Right atrium auricular region (tissue), 2 donors: ENCODE measurements around the gene LAD1. TPM values are rescaled to one million over a fixed set of nuclear protein-coding genes. Genes with fewer than 3 reads are reported as not detected.

Experiments used
- DNase-seq: peaks from one replicate; pipeline ENCODE4 v3.0.0-alpha.2; 2019; ENCODE audit warnings: low spot score
- H3K27ac ChIP-seq, 2 donors: fragments of 200-600 bp; sonication (generic); 1 replicate in 1 of 2; 2 replicates in 1 of 2; pipeline ENCODE4 v1.5.1; 2016 to 2019
- H3K27me3 ChIP-seq, 2 donors: fragments of 200-600 bp; sonication (generic); one replicate each; pipeline versions ENCODE4 v1.5.1 to v1.6.0; 2017 to 2019
- H3K36me3 ChIP-seq: fragments of 200-600 bp; sonication (generic); one replicate; pipeline ENCODE4 v1.5.1; 2016
- H3K4me1 ChIP-seq, 2 donors: fragments of 200-600 bp; sonication (generic); one replicate each; pipeline versions ENCODE4 v1.5.1 to v1.6.0; 2017 to 2019
- H3K4me3 ChIP-seq, 2 donors: fragments of 200-600 bp; sonication (generic); 1 replicate in 1 of 2; 2 replicates in 1 of 2; pipeline ENCODE4 v1.5.1; 2017 to 2019; ENCODE audit warnings: mild to moderate bottlenecking in 1 of 2, moderate library complexity in 1 of 2
- H3K9me3 ChIP-seq, 2 donors: fragments of 200-600 bp; sonication (generic); one replicate each; pipeline ENCODE4 v1.5.1; 2019
- total RNA-seq, 2 donors: library from RNA; depleted of rRNA; stranded (reverse); fragments of >200 nt; gene quantifications; one replicate each; pipeline ENCODE4 v1.1.0, GENCODE V29; 2016
- TF ChIP-seq, protein P1 (sequence below), 2 donors: fragments of 200-600 bp; sonication (generic); IDR thresholded peaks; one replicate each; pipeline ENCODE4 v1.5.1; 2019; ENCODE audit warnings: antibody characterized with exemption in 2 of 2

LAD1 gene
- total RNA-seq, 2 donors from 2014 or later: 1.4 to 8.8 TPM

GRCh38 chr1:201391651-201392511 lies 7.2 kb downstream of the LAD1 start:
- Histone ChIP-seq H3K4me1 (no peaks in the 10 kb centered on the region), H3K4me3 (no peak overlapping the region), H3K9me3 (no peaks in the 10 kb centered on the region), H3K27ac (no peak overlapping the region), H3K36me3 (no peaks in the 10 kb centered on the region), H3K27me3 (no peaks in the 10 kb centered on the region)
- DNase-seq: no peak
- TF ChIP-seq, protein P1, sequence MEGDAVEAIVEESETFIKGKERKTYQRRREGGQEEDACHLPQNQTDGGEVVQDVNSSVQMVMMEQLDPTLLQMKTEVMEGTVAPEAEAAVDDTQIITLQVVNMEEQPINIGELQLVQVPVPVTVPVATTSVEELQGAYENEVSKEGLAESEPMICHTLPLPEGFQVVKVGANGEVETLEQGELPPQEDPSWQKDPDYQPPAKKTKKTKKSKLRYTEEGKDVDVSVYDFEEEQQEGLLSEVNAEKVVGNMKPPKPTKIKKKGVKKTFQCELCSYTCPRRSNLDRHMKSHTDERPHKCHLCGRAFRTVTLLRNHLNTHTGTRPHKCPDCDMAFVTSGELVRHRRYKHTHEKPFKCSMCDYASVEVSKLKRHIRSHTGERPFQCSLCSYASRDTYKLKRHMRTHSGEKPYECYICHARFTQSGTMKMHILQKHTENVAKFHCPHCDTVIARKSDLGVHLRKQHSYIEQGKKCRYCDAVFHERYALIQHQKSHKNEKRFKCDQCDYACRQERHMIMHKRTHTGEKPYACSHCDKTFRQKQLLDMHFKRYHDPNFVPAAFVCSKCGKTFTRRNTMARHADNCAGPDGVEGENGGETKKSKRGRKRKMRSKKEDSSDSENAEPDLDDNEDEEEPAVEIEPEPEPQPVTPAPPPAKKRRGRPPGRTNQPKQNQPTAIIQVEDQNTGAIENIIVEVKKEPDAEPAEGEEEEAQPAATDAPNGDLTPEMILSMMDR (IDR thresholded peaks at IDR 0.05): no peak

DNA sequence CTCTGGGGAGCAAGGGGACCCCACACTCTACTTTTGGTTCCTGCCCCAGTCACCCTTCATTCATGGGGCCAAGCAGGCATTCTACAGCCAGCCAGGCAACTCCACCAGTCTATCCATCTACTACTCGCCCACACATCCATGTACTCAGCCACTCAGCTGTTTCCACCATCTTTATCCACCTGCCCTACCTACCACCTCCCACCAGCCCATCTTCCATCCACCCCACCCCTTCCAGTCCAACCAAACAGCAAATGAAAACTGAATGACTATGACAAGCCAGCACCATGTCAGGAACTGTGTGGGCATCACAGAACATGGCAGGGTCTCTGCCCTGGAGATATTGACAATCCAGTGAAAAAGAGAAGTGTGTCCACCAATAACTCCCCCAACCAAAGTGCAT lies 7.9 kb downstream of the LAD1 start:
- H3K4me1 ChIP-seq: no peaks in the 10 kb centered on the region
- TF ChIP-seq, protein P1 (IDR thresholded peaks at IDR 0.05): no peak
- H3K4me3 ChIP-seq: no peak overlapping the region
- no peaks in the 10 kb centered on the region for H3K9me3 ChIP-seq
- H3K36me3 ChIP-seq: no peaks in the 10 kb centered on the region
- H3K27me3 ChIP-seq: no peaks in the 10 kb centered on the region
- no peak overlapping the region for H3K27ac ChIP-seq
- DNase-seq: no peak

GRCh38 chr1:201389051-201389450 lies 10.1 kb downstream of the LAD1 start:
- Histone ChIP-seq H3K27ac (no peak overlapping the region), H3K4me1 (peaks cover 0 to 11% of the 10 kb centered on the region in 2 donors), H3K36me3 (no peaks in the 10 kb centered on the region), H3K27me3 (no peaks in the 10 kb centered on the region), H3K9me3 (no peaks in the 10 kb centered on the region), H3K4me3 (no peak overlapping the region)
- DNase-seq: no peak
- TF ChIP-seq, protein P1 (IDR thresholded peaks at IDR 0.05): no peak

- Histone ChIP-seq H3K4me1 (peaks cover 0 to 30% of the 10 kb centered on the region in 2 donors), H3K4me3 (no peak overlapping the region), H3K27ac (no peak overlapping the region), H3K9me3 (no peaks in the 10 kb centered on the region), H3K36me3 (no peaks in the 10 kb centered on the region), H3K27me3 (no peaks in the 10 kb centered on the region)
- TF ChIP-seq, protein P1 (IDR thresholded peaks at IDR 0.05): no peak
- DNase-seq: no peak
Observed at GRCh38 chr1:201386208-201386607, 12.9 kb downstream of the LAD1 start.

DNA sequence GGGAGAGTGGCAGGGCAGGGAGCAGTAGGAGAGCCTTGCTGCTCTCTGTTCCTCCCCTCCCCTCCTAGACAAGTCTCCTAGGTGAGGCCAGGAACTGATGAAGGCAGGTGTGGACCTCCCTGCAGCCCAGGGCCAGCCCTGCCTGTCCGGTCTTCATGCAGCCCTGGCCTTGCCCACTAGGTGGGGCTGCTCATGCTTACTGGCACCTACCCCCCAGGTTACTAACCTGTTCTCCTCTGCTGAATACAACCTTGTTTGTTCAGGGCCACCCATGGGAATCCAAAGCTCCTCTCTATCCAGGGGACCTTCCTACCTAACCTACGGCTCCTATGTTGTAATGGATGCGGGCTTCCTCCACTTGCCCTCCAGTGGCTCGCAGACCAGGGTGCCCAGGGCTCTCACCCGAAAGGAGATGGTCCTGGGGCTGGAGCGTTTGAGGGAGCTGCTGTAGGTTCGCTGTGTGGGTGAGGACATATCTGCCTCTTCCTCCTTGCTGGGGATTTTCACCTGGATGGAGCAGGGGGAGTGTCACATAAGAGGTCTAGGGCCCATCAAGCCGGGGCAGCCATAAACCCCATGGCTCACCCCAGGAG lies 13.7 kb downstream of the LAD1 start:
- Histone ChIP-seq H3K27me3 (no peaks in the 10 kb centered on the region), H3K4me3 (no peak overlapping the region), H3K4me1 (peaks cover 0 to 34% of the 10 kb centered on the region in 2 donors), H3K27ac (peak overlapping the region; percentile 76 to 92), H3K9me3 (no peaks in the 10 kb centered on the region), H3K36me3 (no peaks in the 10 kb centered on the region)
- no peak for DNase-seq
- TF ChIP-seq, protein P1 (IDR thresholded peaks at IDR 0.05): peak; percentile 63 to 79
